NCI-H748 treated with DMSO at 0.1 percent for 48 hours (cell line): ENCODE measurements around the gene TMEM30A.

ENCODE experiments used
- DNase-seq: peaks from one replicate; lab custom pipeline; 2025; lab: John Stamatoyannopoulos, UW

TMEM30A gene

DNA sequence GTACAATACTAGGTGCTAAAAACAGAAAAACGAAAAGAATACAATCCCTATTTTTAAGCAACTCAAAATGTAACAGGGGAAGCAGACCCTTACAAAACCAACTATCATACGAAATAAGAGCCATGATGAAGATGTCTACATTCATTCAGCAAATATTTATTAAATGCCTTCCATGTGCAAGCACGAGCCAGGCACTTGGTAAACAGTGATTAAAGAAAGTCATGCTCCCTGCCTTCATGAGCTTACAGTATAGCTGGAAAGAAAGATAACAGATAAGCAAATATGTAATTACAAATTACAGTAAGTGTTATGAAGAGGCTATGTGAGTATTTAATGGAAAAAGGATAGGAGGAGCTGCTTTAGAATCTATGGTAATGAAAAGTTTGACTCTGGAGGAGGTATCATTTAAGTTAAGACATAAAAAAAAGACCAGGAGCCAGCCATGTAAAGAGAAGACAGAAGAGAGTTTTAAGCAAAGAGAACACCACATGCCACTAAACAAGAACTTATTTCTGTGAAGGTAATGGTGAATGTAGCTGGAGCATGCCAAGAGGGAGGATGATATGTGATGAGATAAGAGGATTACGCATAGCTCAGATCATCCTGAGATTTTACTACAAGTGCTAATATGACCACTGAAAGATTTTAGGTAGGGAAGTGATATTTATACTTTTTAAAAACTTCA, 21.7 kb downstream of the TMEM30A start:
- DNase-seq = no peak

DNA sequence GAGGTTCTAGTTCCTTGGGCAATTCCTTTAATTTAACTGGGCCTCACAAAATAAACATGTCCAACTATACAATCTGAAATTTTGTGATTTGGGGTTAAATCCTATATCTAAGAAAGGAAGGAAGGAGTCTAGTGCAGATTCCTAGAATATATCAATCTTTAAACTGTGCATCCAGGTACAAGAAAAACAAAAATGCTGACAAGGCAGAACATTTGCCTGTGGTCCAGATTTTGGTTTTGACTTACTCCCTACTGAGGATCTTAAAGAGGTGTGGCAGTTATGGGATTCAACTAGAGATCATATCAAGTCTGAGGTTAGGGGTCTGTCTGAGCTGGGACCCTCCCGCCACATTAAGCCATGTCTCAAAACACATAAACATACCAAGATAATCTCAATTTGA, 23.3 kb downstream of the TMEM30A start:
- DNase-seq = no peak

- DNase-seq = no peak
These were observed 27.1 kb downstream of the TMEM30A start for GRCh38 chr6:75257343-75258087.

DNA sequence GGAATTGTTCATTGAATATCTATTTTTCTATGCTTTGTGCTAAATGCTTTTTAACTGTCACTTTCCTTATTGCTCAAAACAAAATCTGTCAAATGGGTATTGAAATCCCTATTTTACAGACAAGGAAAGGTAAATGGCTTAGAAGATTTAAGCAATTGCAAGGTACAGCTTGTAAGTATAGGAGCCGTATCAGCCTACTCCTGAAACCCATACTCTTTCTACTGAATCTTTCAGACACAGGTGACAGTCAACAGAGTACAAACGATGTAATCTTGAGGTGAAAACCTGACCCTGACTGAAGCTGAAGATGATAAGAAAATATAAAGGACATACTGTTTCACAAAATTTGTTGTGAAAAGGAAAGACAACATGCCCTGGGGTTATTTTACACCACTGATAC, 34.0 kb downstream of the TMEM30A start:
- DNase-seq = no peak

- no peak for DNase-seq
These were observed 34.8 kb downstream of the TMEM30A start for GRCh38 chr6:75249837-75250236.

- DNase-seq = no peak
These were observed 38.2 kb downstream of the TMEM30A start for GRCh38 chr6:75246386-75246785.

GRCh38 chr6:75244063-75244584, 40.5 kb downstream of the TMEM30A start:
- no peak for DNase-seq

- DNase-seq = peak; percentile 97
These were observed 41.1 kb downstream of the TMEM30A start, which contains the start of gene COX7A2 for GRCh38 chr6:75243333-75244062. TSS of gene COX7A2 (minus strand) at chr6:75243801. CDS start at chr6:75243734, 67 bp downstream.

DNA sequence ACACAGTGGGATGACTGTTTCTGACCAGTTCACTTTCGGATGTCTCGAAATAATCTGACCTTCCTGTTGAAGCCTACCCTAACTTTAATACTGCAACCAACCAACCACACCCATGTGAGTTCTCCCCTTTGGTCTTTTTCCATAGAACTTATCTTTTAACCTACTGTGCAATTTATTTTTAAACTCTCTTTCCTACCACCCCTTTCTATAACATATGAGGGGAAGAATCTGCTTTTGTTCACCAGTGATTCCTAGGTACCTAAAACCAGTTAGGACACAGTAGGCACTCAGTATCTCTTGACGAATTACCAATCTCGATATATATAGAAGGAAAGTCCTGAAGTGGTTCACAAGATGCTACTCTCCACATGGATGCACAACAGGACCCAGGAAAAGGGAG, 48.0 kb downstream of the TMEM30A start:
- no peak for DNase-seq

DNA sequence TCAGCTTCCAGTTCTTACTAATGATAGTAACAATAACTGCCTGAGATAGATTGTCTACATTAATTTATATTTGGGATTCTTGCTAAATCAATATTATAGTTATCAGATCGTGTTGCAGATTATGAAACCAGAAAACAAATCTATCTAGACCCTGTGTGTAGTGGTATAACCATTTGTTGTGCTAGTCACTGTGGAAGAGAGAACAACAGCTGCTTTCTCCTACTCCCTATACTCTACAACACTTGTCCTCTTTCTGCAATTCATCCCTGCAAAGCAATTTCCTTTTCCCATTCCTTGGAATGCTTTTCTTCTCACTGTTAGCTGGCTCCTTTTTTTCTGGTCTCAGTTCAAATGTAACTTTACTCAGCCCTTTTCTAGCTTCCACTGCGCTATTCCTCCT, 49.3 kb downstream of the TMEM30A start:
- DNase-seq = no peak

DNA sequence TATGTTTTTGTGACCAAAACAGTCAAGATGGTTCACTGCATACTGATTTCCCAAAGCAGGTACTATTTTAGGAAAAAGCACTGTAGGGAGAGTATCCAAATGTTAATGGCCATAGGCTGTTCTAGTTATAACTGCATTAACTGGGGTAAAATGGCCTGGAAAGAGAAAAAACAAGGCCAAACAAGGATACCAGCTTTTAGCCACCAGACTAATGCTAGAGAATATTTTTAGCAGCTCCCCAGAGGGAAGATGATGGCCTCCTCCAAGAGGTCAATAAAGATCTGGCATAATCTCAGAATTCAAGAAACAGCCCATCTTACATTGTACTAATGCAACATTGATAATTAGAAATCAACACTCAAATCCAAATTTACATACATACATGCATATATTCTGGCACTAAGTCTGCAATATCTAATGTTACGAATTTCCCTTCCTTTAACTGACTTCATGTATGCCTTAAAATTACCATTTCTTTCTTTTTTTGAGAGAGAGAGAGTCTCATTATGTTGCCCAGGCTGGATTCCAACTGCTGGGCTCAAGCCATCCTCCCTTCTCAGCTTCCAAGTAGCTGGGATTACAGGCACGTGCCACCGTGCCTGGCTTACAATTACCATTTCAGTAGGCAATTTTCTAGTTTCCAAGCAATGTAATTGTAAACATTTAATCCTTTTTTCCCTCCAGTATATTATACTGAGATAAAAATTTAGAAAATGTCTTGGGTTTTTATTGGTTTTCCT, 50.3 kb downstream of the TMEM30A start:
- no peak for DNase-seq

DNA sequence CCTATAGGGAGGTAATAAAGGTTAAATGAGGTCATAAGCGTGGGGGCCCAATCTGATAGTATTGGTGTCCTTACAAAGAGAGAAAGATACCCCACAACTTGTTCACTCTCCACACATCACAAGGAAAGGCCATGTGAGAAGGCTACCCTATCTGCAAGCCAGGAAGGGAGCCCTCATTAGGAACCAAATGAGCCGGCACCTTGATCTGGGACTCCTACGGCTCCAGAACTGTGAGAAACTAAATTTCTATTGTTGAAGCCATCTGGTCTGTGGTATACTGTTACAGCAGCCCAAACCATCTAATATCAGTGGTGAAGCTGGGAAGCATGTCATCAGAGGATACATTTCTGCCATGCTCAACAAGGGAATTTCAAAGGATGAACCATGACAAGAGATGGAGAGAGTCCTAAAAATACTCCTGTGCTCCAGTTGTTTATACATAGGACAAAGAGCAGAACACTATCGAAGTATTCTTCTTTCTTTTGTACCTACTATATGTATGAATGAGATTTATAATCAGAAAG, 51.4 kb downstream of the TMEM30A start:
- no peak for DNase-seq

- DNase-seq = no peak
These were observed 53.9 kb downstream of the TMEM30A start for GRCh38 chr6:75230484-75231325.

GRCh38 chr6:75224303-75224926, 60.2 kb downstream of the TMEM30A start:
- no peak for DNase-seq

GRCh38 chr6:75223428-75223827, 61.2 kb downstream of the TMEM30A start:
- no peak for DNase-seq

DNA sequence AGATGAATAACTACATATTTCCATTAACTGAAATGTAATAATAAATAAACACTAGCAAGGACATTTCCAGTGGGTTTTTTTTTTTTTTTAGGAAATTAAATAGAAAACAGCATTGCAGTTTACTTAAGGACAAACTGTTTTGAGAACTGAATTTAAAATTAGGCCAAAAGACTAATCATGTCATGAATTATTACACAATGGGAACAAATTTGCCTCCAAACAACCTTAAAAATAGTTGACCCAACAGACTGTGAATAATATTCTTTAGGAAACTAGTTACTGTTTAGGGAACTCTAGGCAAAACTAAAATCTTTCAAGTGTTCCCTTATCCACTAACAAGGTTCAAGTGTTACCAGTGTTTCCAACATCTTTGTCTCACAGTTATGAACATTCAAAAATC, 62.3 kb downstream of the TMEM30A start:
- no peak for DNase-seq

GRCh38 chr6:75221116-75221515, 63.5 kb downstream of the TMEM30A start:
- DNase-seq = no peak

GRCh38 chr6:75220357-75220756, 64.2 kb downstream of the TMEM30A start:
- no peak for DNase-seq

GRCh38 chr6:75219263-75219662, 65.3 kb downstream of the TMEM30A start:
- DNase-seq = no peak

GRCh38 chr6:75217193-75217592, 67.4 kb downstream of the TMEM30A start:
- DNase-seq = no peak
